RKO (cell line): ENCODE results near the gene TRIO.

ENCODE experiments used
- DNase-seq: peaks from one replicate; pipeline ENCODE4 v3.0.0-alpha.2; 2016; ENCODE audit warnings: low spot score

The TRIO gene

DNA sequence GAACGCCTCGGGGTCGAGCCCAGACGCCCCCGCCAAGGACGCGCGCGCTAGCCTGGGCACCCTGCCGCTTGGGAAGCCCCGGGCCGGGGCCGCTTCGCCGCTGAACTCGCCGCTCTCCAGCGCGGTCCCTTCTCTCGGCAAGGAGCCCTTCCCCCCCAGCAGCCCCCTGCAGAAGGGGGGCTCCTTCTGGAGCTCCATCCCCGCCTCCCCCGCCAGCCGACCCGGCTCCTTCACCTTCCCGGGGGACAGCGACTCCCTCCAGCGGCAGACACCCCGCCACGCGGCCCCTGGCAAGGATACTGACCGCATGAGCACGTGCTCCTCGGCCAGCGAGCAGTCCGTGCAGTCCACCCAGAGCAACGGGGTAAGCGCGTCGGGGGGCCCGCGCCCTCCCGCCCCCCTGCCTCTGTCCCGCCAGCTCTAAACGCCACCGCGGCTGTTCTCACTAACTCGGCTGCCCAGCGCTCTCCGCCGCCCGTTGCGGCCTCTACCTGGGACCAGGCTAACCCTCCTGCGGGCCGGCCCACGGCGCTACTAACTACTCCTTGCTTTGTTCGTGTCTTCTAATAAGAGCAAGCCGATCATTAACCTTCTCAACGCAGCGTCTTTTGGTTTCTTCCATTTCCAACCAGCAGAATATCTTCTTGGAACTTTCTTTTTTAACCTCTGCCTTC, 344.9 kb downstream of the TRIO start:
- DNase-seq, result no peak

DNA sequence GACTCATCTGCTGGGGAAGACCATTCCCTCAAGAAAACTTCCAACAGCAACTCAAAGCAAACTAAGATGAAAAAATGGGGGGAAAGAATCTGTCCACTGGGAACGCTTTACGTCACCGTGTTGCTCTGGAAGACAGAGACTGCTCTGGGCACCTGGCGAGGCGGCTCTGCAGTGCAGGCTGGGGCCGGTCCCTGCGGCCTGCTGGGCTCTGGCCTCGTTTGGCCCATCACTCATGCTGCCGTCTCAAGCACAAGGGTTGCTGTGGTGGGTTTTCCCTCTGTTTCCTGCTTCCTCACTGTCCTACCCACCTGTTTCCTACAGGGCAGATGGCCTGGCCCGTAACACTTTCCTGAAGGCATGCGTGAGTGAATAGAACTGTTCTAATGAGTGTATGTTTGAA, 345.6 kb downstream of the TRIO start:
- no peak for DNase-seq

DNA sequence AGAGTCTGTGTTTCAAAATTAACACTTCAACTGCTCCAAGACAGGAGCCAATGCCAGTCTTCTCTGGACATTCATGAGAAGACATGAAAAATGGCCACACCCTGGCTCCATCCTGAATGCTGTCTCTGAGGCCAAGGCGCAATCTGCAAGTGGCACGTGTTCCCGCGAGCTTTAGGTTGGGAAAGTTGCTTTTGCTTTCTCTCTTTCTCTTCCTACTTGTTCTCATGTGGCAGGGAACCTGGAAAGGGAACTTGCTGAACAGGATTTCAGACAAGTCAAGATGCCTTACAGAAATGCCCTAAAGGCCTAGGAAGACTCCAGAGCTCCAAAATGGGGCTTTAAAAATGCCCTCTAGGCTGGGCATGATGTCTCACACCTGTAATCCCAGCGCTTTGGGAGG, 346.5 kb downstream of the TRIO start:
- no peak for DNase-seq

DNA sequence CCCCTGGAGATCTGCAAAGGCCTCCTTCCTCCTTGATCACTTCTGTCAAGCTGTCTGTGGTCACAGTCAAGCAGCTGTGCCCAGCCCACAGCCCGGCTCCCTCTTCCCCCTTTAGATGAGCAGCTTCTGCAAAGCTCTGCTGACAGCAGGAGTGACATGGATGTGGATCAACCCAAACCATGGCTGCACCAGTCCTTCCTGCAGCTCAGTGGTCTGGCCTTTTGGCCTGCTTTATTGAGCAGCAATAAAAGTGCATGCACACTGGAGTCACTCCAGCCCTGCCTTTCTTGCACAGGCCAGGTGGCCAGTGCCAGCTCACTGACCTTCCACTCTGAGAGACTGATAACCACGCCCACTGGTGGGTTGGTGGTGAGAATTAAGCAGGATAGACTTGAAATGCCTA, 347.2 kb downstream of the TRIO start:
- DNase-seq, result no peak

GRCh38 chr5:14491015-14491915, 348.1 kb downstream of the TRIO start:
- DNase-seq, result no peak

- DNase-seq, result no peak
These were observed 349.3 kb downstream of the TRIO start for GRCh38 chr5:14492331-14492964.

- DNase-seq, result no peak
These were observed 352.2 kb downstream of the TRIO start for GRCh38 chr5:14495301-14495700.

DNA sequence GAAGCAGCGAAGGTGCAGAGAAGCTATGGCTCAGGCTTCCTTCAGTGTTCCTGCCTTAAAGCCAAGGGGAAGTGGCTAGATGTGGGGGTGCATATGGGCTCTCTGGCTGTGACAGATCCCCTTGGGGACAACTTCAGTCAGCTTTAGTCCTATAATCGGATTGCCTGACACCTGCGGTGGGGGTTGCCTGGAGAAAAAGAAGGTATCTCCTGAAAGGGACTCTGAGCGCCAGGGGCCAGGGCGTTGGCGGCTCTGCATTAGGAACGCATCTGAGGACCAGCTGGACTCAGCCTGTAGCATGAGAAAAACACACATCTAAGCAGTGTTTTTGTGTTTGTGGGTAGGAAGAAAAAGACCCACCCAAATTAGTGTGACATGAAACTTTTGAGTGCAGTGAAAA, 354.2 kb downstream of the TRIO start:
- no peak for DNase-seq

GRCh38 chr5:14501353-14502293, 358.5 kb downstream of the TRIO start:
- no peak for DNase-seq

GRCh38 chr5:14502294-14502690, 359.1 kb downstream of the TRIO start:
- no peak for DNase-seq

DNA sequence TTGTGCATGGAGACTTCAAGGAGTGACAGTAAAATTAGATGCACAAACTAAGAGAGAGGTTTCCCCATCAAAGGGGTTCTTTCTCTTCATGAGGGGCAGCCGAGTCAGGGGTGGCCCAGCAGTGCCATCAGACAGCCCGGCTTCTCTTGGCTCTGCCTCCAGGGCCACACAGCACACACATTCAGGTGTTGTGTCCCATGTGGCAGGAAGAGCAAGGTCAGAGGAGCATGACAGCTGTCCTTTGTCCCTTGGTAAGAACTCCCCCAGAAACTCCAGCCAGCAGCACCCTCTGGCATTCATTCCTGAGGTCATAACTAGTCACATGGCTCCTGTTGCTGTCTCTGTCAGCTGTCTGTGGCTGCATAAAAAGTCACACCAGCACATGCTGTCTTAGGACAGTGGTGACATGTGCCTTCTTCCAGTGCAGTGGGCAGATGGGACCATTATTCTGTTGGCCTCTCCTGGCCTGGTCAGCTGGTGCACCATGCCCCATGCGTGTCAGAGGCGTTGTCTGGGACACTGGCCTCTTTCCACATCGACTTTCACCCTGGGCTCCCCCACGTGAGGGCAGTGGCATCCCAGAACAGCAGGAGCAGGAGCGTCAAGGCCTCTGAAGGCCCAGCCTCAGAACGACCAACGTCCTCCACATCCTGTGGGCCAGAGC, 360.0 kb downstream of the TRIO start:
- no peak for DNase-seq

- no peak for DNase-seq
These were observed 360.7 kb downstream of the TRIO start for GRCh38 chr5:14503681-14504331.

GRCh38 chr5:14504332-14504727, 361.2 kb downstream of the TRIO start:
- no peak for DNase-seq

- DNase-seq, result no peak
These were observed 361.7 kb downstream of the TRIO start for GRCh38 chr5:14504816-14505215.

GRCh38 chr5:14505310-14506139, 362.4 kb downstream of the TRIO start:
- DNase-seq, result no peak

GRCh38 chr5:14506140-14506538, 363.0 kb downstream of the TRIO start:
- no peak for DNase-seq

GRCh38 chr5:14506661-14507060, 363.5 kb downstream of the TRIO start:
- DNase-seq, result no peak

DNA sequence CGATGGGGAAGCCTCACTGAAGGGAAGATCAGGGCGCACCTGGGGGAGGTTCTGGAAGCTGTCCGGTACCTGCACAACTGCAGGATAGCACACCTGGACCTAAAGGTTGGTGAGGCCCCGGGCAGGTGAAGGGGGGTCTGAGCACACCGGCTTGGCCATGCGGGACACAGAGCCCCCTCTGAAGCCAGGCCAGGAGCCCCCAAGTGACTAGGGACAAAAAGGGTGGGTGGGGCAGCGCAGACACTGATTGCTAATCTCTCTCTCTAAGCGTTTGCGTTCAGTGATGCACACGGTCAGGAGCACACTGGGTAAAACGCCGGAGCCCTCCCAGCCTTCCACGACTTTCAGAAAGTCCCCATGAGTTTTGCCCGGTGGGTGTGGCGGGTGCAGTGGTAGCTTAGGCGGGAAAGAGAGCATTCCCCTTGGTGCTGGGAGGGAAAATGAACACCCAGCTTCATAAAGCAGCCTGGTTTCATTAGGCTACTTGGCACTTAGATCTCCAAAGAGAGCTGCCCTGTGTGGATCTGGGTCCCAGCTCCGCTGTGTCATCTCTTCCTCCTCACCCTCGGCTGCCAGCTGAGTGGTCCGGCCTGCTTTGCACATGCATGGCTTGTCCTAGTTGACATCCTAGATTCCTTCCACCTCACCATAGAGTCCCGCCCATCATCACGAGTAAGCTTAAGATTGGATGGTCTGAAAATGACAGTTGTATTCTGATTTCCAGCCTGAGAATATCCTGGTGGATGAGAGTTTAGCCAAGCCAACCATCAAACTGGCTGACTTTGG, 364.2 kb downstream of the TRIO start:
- DNase-seq, result no peak

GRCh38 chr5:14508046-14508445, 364.9 kb downstream of the TRIO start:
- no peak for DNase-seq
